Left lung (tissue), 10 donors: Measurements from ENCODE around the gene FTCD. TPM values are rescaled to one million over a fixed set of nuclear protein-coding genes. Genes with fewer than 3 reads are reported as not detected.

Experiments
- ATAC-seq: fragments of 200-7000 bp; cut with Tn5 transposase; one replicate; pipeline ENCODE4 v1.9.1; 2020; ENCODE audit warnings: moderate library complexity
- DNase-seq, 4 donors: peaks; one replicate each; pipeline ENCODE4 v3.0.0-alpha.2; 2013 to 2020
- H3K27ac ChIP-seq, 2 donors: fragments of 200-600 bp; sonication (generic) in 1 of 2; one replicate each; pipeline versions ENCODE4 v1.5.0 to v1.8.0; 2020 to 2021
- H3K27me3 ChIP-seq, 2 donors: fragments of 200-600 bp; sonication (generic) in 1 of 2; one replicate each; pipeline versions ENCODE4 v1.5.0 to v1.8.0; 2020 to 2021
- H3K36me3 ChIP-seq, 2 donors: fragments of 200-600 bp; sonication (generic) in 1 of 2; one replicate each; pipeline versions ENCODE4 v1.5.0 to v1.8.0; 2020 to 2021
- H3K4me1 ChIP-seq, 2 donors: fragments of 200-600 bp; one replicate each; pipeline ENCODE4 v1.8.0; 2021
- H3K4me3 ChIP-seq, 2 donors: fragments of 200-600 bp; sonication (generic) in 1 of 2; one replicate each; pipeline versions ENCODE4 v1.5.0 to v1.8.0; 2020 to 2021; ENCODE audit warnings: mild to moderate bottlenecking in 1 of 2
- H3K9me3 ChIP-seq, 2 donors: fragments of 200-600 bp; sonication (generic) in 1 of 2; one replicate each; pipeline versions ENCODE4 v1.5.0 to v1.8.0; 2020 to 2021
- CTCF ChIP-seq, 2 donors: fragments of 200-600 bp; sonication (generic) in 1 of 2; IDR thresholded peaks; one replicate each; pipeline versions ENCODE4 v1.5.0 to v1.8.0; 2021; ENCODE audit warnings: antibody characterized with exemption in 2 of 2
- intact Hi-C, 2 donors: fragments of 100-400 bp; cut with DNase I; formaldehyde crosslinking; loops; one replicate each; pipeline versions ENCODE4 v1.11.2 to v1.14.2; 2022
- polyA plus RNA-seq, 6 donors: library from polyadenylated mRNA; unstranded; fragments of 120-200 nt; gene quantifications; one replicate each; pipeline ENCODE4 v1.2.1, GENCODE V29; 2013; ENCODE audit not compliant: insufficient read length in 6 of 6
- total RNA-seq, 2 donors: library from RNA; stranded (reverse); fragmentation: NEBNext Ultra II Directional; extraction: Animal tissue kit (Norgen Biotek cat#: 25700); gene quantifications; one replicate each; pipeline ENCODE4 v1.2.1, GENCODE V29; 2021
- donor health status: DM: no; HTN: yes; CAD: no.
- donor health status: DM: no; HTN: no; CAD: no.

Gene FTCD
- total and polyA plus RNA-seq, 8 donors = 0.29 to 2.4 (median 1.6) TPM

GRCh38 chr21:46146856-46147255 is 8.5 kb downstream of the FTCD start:
- peaks cover 0 to 6% of the 10 kb centered on the region in 2 donors for H3K4me1 ChIP-seq
- H3K4me3 ChIP-seq = no peak overlapping the region
- peaks cover 0 to 3% of the 10 kb centered on the region in 2 donors for H3K9me3 ChIP-seq
- DNase-seq (peak in 1 of 4 donors; percentile 28), ATAC-seq (no peak)
- H3K36me3 ChIP-seq = no peaks in the 10 kb centered on the region
- intact Hi-C loops = no loop called here
- no peak overlapping the region for H3K27ac ChIP-seq
- H3K27me3 ChIP-seq = peaks cover 0 to 6% of the 10 kb centered on the region in 2 donors
- TF ChIP-seq CTCF (IDR thresholded peaks at IDR 0.05) = no peak

- DNase-seq (peak in 1 of 4 donors; percentile 75), ATAC-seq (no peak)
- Histone ChIP-seq H3K4me3 (no peak overlapping the region), H3K27me3 (peaks cover 0 to 2% of the 10 kb centered on the region in 2 donors), H3K4me1 (peaks cover 0 to 6% of the 10 kb centered on the region in 2 donors), H3K9me3 (peaks cover 0 to 3% of the 10 kb centered on the region in 2 donors), H3K36me3 (no peaks in the 10 kb centered on the region), H3K27ac (no peak overlapping the region)
- intact Hi-C loops = no loop called here
- no peak for TF ChIP-seq CTCF (IDR thresholded peaks at IDR 0.05)
Measured at GRCh38 chr21:46145840-46146691, 9.3 kb downstream of the FTCD start.

GRCh38 chr21:46145159-46145839 is 10.1 kb downstream of the FTCD start:
- Histone ChIP-seq H3K4me1 (peaks cover 0 to 6% of the 10 kb centered on the region in 2 donors), H3K36me3 (no peaks in the 10 kb centered on the region), H3K27me3 (no peaks in the 10 kb centered on the region), H3K9me3 (peaks cover 0 to 3% of the 10 kb centered on the region in 2 donors), H3K4me3 (no peak overlapping the region), H3K27ac (no peak overlapping the region)
- no peak for ATAC-seq
- intact Hi-C loops = no loop called here
- TF ChIP-seq CTCF (IDR thresholded peaks at IDR 0.05) = no peak
- peak in 1 of 4 donors; percentile 73 for DNase-seq

- no peak overlapping the region for H3K27ac ChIP-seq
- intact Hi-C loops = no loop called here
Measured at GRCh38 chr21:46144464-46145070, 10.8 kb downstream of the FTCD start.

More at GRCh38 chr21:46144464-46145070, 10.8 kb downstream of the FTCD start:
- DNase-seq (peak in 1 of 4 donors; percentile 24), ATAC-seq (no peak)
- H3K27me3 ChIP-seq = peaks cover 0 to 7% of the 10 kb centered on the region in 2 donors
- H3K36me3 ChIP-seq = no peaks in the 10 kb centered on the region
- no peak for TF ChIP-seq CTCF (IDR thresholded peaks at IDR 0.05)
- H3K4me3 ChIP-seq = no peak overlapping the region
- H3K9me3 ChIP-seq = peaks cover 0 to 3% of the 10 kb centered on the region in 2 donors
- peaks cover 0 to 6% of the 10 kb centered on the region in 2 donors for H3K4me1 ChIP-seq
